Measurements from ENCODE around the gene TBC1D14.

DNA sequence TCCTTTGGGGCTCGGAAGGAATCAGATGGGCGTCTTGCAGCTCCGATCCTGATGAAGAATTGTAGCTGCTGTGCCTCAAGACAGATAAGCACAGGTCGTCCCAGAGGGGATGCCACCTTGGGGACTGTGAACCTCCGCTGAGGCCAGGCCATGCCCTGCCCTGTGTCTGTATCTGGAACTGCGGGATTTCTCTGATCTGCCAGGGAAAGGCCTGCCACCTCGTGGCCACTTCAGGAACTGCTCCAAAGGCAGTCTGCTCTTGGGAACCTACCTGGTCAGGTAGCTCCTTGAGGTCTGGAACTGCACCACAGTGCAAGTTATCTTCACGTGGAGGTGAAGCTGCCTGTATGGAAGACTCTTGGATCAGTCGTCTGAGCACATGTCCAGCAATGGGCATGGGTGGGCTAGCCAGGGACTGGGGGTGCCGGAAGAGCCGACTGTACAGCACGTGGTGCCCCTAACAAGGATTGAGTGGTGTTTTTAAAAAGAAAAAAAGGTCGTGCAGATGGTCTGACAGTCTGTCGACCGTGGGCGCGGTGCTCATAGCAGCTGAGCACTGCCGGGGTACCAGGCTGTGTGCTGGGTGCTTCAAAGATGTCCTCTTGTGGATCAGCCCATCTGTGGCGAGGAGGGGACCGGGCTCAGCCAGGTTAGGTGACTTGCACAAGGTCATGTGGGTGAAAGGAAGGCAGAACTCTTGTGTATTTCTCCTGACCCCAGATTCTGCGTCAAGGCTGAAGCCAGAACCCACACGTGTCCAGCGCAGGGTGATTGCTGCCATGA, 161.3 kb downstream of the TBC1D14 start:
- TF ChIP-seq, protein P1, sequence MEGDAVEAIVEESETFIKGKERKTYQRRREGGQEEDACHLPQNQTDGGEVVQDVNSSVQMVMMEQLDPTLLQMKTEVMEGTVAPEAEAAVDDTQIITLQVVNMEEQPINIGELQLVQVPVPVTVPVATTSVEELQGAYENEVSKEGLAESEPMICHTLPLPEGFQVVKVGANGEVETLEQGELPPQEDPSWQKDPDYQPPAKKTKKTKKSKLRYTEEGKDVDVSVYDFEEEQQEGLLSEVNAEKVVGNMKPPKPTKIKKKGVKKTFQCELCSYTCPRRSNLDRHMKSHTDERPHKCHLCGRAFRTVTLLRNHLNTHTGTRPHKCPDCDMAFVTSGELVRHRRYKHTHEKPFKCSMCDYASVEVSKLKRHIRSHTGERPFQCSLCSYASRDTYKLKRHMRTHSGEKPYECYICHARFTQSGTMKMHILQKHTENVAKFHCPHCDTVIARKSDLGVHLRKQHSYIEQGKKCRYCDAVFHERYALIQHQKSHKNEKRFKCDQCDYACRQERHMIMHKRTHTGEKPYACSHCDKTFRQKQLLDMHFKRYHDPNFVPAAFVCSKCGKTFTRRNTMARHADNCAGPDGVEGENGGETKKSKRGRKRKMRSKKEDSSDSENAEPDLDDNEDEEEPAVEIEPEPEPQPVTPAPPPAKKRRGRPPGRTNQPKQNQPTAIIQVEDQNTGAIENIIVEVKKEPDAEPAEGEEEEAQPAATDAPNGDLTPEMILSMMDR (conservative IDR thresholded peaks at IDR 0.05; ENCODE audit: low read depth, low read length): peak; percentile 88
- no peak for TF ChIP-seq CEBPB (IDR thresholded peaks at IDR 0.05; ENCODE audit: low read depth, low read length)
- TF ChIP-seq, protein P2, sequence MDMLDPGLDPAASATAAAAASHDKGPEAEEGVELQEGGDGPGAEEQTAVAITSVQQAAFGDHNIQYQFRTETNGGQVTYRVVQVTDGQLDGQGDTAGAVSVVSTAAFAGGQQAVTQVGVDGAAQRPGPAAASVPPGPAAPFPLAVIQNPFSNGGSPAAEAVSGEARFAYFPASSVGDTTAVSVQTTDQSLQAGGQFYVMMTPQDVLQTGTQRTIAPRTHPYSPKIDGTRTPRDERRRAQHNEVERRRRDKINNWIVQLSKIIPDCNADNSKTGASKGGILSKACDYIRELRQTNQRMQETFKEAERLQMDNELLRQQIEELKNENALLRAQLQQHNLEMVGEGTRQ (IDR thresholded peaks at IDR 0.05; ENCODE audit: low read depth, low read length): no peak
- TF ChIP-seq CHD1 (IDR thresholded peaks at IDR 0.05; ENCODE audit: low read depth, low read length): no peak
- TF ChIP-seq RCOR1 (IDR thresholded peaks at IDR 0.05; ENCODE audit: insufficient replicate concordance, low read length): no peak
- no peak for TF ChIP-seq POLR2A (IDR thresholded peaks at IDR 0.05; ENCODE audit: low read depth, low read length)
